H1 (cell line): Measurements from ENCODE around the gene KCNC4. TPM values are rescaled to one million over a fixed set of nuclear protein-coding genes. Genes with fewer than 3 reads are reported as not detected.

Experiments used
- CTCF ChIA-PET: fragments of 300-600 bp; sonication (Branson Sonifier 250); formaldehyde crosslinking; loops from one replicate; lab custom pipeline; 2021; ENCODE audit not compliant: partially characterized antibody; lab: Charles Lee
- POLR2A ChIA-PET: fragments of 300-600 bp; sonication (Branson Sonifier 250); formaldehyde crosslinking; loops from one replicate; lab custom pipeline; 2021; ENCODE audit warnings: inconsistent platforms; ENCODE audit not compliant: partially characterized antibody; lab: Charles Lee
- DNase-seq, 2 experiments: peaks; one replicate each; pipeline versions ENCODE4 v3.0.0 to v3.0.0-alpha.2; 2010 to 2022; ENCODE audit warnings: low spot score in 2 of 2, low read depth in 1 of 2, mixed read lengths in 1 of 2
- FAIRE-seq: peaks from 2 replicates; lab custom pipeline; 2011; peaks lifted over from hg19 to GRCh38; lab: Jason Lieb, UNC
- H2AFZ ChIP-seq: 2 replicates; pipeline ENCODE4 v1.8.1; 2012; ENCODE audit warnings: low read length, inconsistent platforms
- H2AK5ac ChIP-seq: 2 replicates; pipeline ENCODE4 v1.6.1; 2013; ENCODE audit warnings: low read depth, low read length
- H2BK120ac ChIP-seq: replicated peaks from 2 replicates; pipeline ENCODE3; 2013; ENCODE audit warnings: low read depth, low read length, inconsistent platforms
- H2BK12ac ChIP-seq: 2 replicates; pipeline ENCODE4 v1.6.1; 2013; ENCODE audit warnings: low read depth, low read length
- H2BK15ac ChIP-seq: 2 replicates; pipeline ENCODE4 v1.6.1; 2013; ENCODE audit warnings: low read length
- H2BK20ac ChIP-seq: 2 replicates; pipeline ENCODE4 v1.6.1; 2013; ENCODE audit warnings: low read length
- H2BK5ac ChIP-seq: 2 replicates; pipeline ENCODE4 v1.6.1; 2013; ENCODE audit warnings: low read depth, low read length
- H3K14ac ChIP-seq: 2 replicates; pipeline ENCODE4 v1.6.1; 2013; ENCODE audit warnings: inconsistent platforms; ENCODE audit not compliant: insufficient read length
- H3K18ac ChIP-seq: 2 replicates; pipeline ENCODE4 v1.6.1; 2013; ENCODE audit warnings: low read length; ENCODE audit errors: extremely low read depth
- H3K23ac ChIP-seq: 2 replicates; pipeline ENCODE4 v1.6.1; 2013; ENCODE audit warnings: inconsistent platforms; ENCODE audit not compliant: insufficient read length
- H3K23me2 ChIP-seq: 2 replicates; pipeline ENCODE4 v1.6.1; 2013; ENCODE audit warnings: low read depth, low read length
- H3K27ac ChIP-seq: 2 replicates; pipeline ENCODE4 v1.6.1; 2011; ENCODE audit warnings: low read depth, low read length, inconsistent platforms
- H3K27me3 ChIP-seq, 4 experiments: replicated peaks in 1 of 4; 1 replicate in 1 of 4; 2 replicates in 3 of 4; pipeline versions ENCODE4 v1.6.1 to v1.8.1; 2011 to 2013; ENCODE audit warnings: low read length in 3 of 4, mild to moderate bottlenecking in 3 of 4, inconsistent platforms in 2 of 4, mixed read lengths in 2 of 4, moderate library complexity in 1 of 4; ENCODE audit not compliant: control insufficient read depth in 3 of 4, insufficient read depth in 3 of 4; ENCODE audit errors: extremely low read depth in 1 of 4
- H3K36me3 ChIP-seq, 4 experiments: 2 replicates each; pipeline versions ENCODE4 v1.6.1 to v1.8.1; 2011 to 2013; ENCODE audit warnings: mild to moderate bottlenecking in 4 of 4, low read length in 3 of 4, moderate library complexity in 2 of 4, control low read depth in 1 of 4, inconsistent platforms in 1 of 4; ENCODE audit not compliant: insufficient read depth in 4 of 4, control insufficient read depth in 2 of 4
- H3K4ac ChIP-seq: replicated peaks from 2 replicates; pipeline ENCODE3; 2013; ENCODE audit warnings: low read length, low read depth, mixed read lengths, inconsistent platforms; ENCODE audit not compliant: insufficient read length
- H3K4me1 ChIP-seq, 4 experiments: replicated peaks in 1 of 4; 1 replicate in 1 of 4; 2 replicates in 3 of 4; pipeline versions ENCODE4 v1.6.1 to v1.8.1; 2011 to 2013; ENCODE audit warnings: low read length in 3 of 4, inconsistent platforms in 2 of 4, mixed read lengths in 1 of 4; ENCODE audit not compliant: insufficient read depth in 4 of 4, control insufficient read depth in 3 of 4
- H3K4me2 ChIP-seq, 2 experiments: 2 replicates each; pipeline versions ENCODE4 v1.6.1 to v1.8.1; 2011 to 2013; ENCODE audit warnings: low read depth in 2 of 2, low read length in 2 of 2, control low read depth in 1 of 2, inconsistent platforms in 1 of 2, mild to moderate bottlenecking in 1 of 2; ENCODE audit not compliant: insufficient read depth in 1 of 2
- H3K4me3 ChIP-seq, 4 experiments: fragments of 200-600, 300-600 bp in 1 of 4; sonication (generic), shearing (Covaris generic), sonication (Bioruptor Twin) in 1 of 4; 2 replicates each; pipeline versions ENCODE4 v1.5.1 to v1.8.1; 2011 to 2016; ENCODE audit warnings: low read length in 4 of 4, low read depth in 3 of 4, control low read depth in 2 of 4, inconsistent platforms in 2 of 4, mild to moderate bottlenecking in 2 of 4, mixed read lengths in 1 of 4, moderate library complexity in 1 of 4; ENCODE audit not compliant: insufficient read depth in 2 of 4; ENCODE audit errors: extremely low read depth in 1 of 4
- H3K56ac ChIP-seq: replicated peaks from 2 replicates; pipeline ENCODE3; 2013; ENCODE audit warnings: low read depth, mild to moderate bottlenecking, mixed read lengths, low read length, inconsistent platforms; ENCODE audit not compliant: insufficient read length
- H3K79me1 ChIP-seq: 2 replicates; pipeline ENCODE4 v1.6.1; 2013; ENCODE audit warnings: low read depth, low read length, control low read depth
- H3K79me2 ChIP-seq, 2 experiments: 2 replicates each; pipeline versions ENCODE4 v1.6.1 to v1.8.1; 2012 to 2013; ENCODE audit warnings: low read length in 2 of 2, mild to moderate bottlenecking in 2 of 2, inconsistent platforms in 1 of 2; ENCODE audit not compliant: insufficient read depth in 2 of 2, control insufficient read depth in 1 of 2
- H3K9ac ChIP-seq, 4 experiments: replicated peaks in 1 of 4; 1 replicate in 1 of 4; 2 replicates in 3 of 4; pipeline versions ENCODE4 v1.6.1 to v1.8.1; 2011 to 2013; ENCODE audit warnings: low read depth in 3 of 4, low read length in 3 of 4, control low read depth in 2 of 4, mild to moderate bottlenecking in 2 of 4, moderate library complexity in 2 of 4, inconsistent platforms in 1 of 4; ENCODE audit errors: extremely low read depth in 1 of 4
- H3K9me3 ChIP-seq, 2 experiments: 2 replicates each; pipeline versions ENCODE4 v1.6.1 to v1.8.1; 2012 to 2013; ENCODE audit warnings: mild to moderate bottlenecking in 2 of 2, moderate library complexity in 2 of 2, control low read depth in 1 of 2, inconsistent platforms in 1 of 2, low read depth in 1 of 2, low read length in 1 of 2, mixed read lengths in 1 of 2; ENCODE audit not compliant: insufficient read depth in 2 of 2
- H4K20me1 ChIP-seq, 2 experiments: replicated peaks in 1 of 2; 2 replicates each; pipeline versions ENCODE3 to v1.8.1; 2011 to 2013; ENCODE audit warnings: inconsistent platforms in 2 of 2, low read length in 2 of 2, mild to moderate bottlenecking in 1 of 2; ENCODE audit not compliant: insufficient read depth in 2 of 2, control insufficient read depth in 1 of 2
- H4K5ac ChIP-seq: 2 replicates; pipeline ENCODE4 v1.6.1; 2013; ENCODE audit warnings: low read length, low read depth, mixed read lengths, inconsistent platforms; ENCODE audit not compliant: insufficient read length
- H4K8ac ChIP-seq: 2 replicates; pipeline ENCODE4 v1.8.0; 2013; ENCODE audit warnings: mild to moderate bottlenecking, moderate library complexity, low read length, inconsistent platforms; ENCODE audit not compliant: insufficient read depth; ENCODE audit errors: extremely low read depth
- H4K91ac ChIP-seq: replicated peaks from 2 replicates; pipeline ENCODE3; 2013; ENCODE audit warnings: low read length, mixed read lengths, inconsistent platforms; ENCODE audit not compliant: insufficient read length
- RXRA ChIP-seq: IDR thresholded peaks from 2 replicates; pipeline ENCODE4 v1.6.1; 2011; ENCODE audit warnings: low read depth, mild to moderate bottlenecking, low read length, moderate library complexity; ENCODE audit not compliant: insufficient read depth
- SIRT6 ChIP-seq: IDR thresholded peaks from one replicate; pipeline ENCODE4 v1.7.1; 2012; ENCODE audit warnings: low read length, inconsistent platforms
- WGBS, 2 experiments: shearing (Covaris generic) in 1 of 2; methylation state at CpG; one replicate each; pipeline versions ENCODE4 v1.1.6 to v1.1.7; 2013 to 2015; ENCODE audit warnings: low lambda C conversion rate in 2 of 2, mixed read lengths in 2 of 2, inconsistent platforms in 1 of 2, low coverage in 1 of 2, missing lambda C conversion rate in 1 of 2; ENCODE audit not compliant: insufficient replicate concordance in 2 of 2, insufficient coverage in 1 of 2, insufficient read length in 1 of 2; ENCODE audit errors: extremely low coverage in 1 of 2, missing lambda C conversion rate in 1 of 2; 5-methylcytosine and 5-hydroxymethylcytosine counted together
- polyA plus RNA-seq, 7 experiments: library from polyadenylated mRNA; depleted of rRNA in 3 of 7; stranded (reverse) in 5 of 7; unstranded in 2 of 7; fragments of >200 nt in 5 of 7; fragments of 200-250 nt in 2 of 7; gene quantifications; 1 replicate in 5 of 7; 2 replicates in 1 of 7; 4 replicates in 1 of 7; pipeline versions ENCODE4 v1.2.1 to v1.2.3, GENCODE V29; 2011 to 2013; ENCODE audit warnings: missing spikeins in 2 of 7, mixed read lengths in 2 of 7
- total RNA-seq: library from RNA; stranded (reverse); fragmentation: NEBNext Ultra II Directional; extraction: Animal tissue kit (Norgen Biotek cat#: 25700); gene quantifications from 2 replicates; pipeline ENCODE4 v1.2.1, GENCODE V29; 2021

KCNC4 gene
- total and polyA plus RNA-seq, 2 of the 8 experiments (the other 6 are each of a cell fraction or from before 2014, with no cell fraction given) = 8.1 to 11.2 TPM

DNA sequence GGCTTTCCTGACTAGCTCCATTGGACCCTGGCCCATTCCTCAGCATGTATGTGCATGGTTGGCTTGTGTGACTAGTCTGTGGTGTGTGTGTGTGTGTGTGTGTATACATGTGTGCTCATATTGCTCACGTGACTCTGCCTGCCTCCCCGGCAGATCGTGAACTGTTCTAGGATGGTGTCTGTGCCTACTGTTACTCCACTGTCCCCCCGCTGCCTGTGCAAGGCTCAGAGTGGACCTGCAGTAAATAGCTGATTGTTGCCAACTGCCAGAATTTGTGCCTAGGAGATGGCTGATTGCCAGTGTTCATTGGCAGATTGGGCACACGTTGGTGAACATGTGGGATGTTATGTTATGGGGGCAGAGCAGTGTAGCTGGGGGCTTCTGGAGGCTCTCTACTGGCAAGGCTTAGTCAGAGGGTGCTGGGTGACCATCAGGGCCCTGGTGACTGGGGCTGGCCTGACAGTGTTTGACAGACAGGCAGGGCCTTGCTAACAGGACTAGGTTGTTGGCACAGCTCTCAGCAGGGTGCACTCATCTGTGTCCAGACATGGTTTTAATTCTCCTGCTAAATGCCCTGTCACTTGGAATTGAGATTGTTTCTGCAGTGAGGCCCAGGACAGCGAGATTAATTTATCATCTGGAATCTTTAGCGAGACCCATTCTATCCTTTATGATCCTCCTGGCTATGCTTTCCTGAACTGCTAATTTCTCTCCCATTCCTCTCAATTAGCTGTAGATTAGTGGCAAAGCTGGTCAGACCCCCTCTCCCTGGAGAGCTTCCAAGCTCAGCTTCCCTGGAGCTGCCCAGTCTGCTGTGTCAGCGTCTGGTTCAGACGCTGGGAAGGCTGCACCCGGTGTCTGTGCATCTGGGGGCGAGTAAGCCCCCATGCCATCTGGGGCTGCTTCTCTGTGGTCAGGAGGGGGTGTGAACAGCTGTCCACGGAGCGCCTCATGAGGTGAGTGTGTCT is 39.1 kb upstream of the KCNC4 start:
- no peak overlapping the region for H3K9ac ChIP-seq
- H3K56ac ChIP-seq = no peak overlapping the region
- H3K79me2 ChIP-seq = no peaks in the 10 kb centered on the region
- FAIRE-seq (no peak), DNase-seq (no peak)
- 94% methylated on average over 13 of the region's 13 CpGs; no CpG with 5 or more reads in 1 of the 2 experiments for WGBS, 2 experiments
- no peak overlapping the region for H3K18ac ChIP-seq
- no peak overlapping the region for H2BK120ac ChIP-seq
- no peaks in the 10 kb centered on the region; a peak in 1 of 7 replicates for H3K27me3 ChIP-seq
- no peak overlapping the region for H4K8ac ChIP-seq
- no peak overlapping the region for H2BK15ac ChIP-seq
- H2AK5ac ChIP-seq = 0 out of 2 replicates have a peak overlapping the region, but pooled peaks have one; percentile 8
- H3K14ac ChIP-seq = no peak overlapping the region
- H2BK20ac ChIP-seq = no peak overlapping the region
- POLR2A ChIA-PET = no interaction called here
- CTCF ChIA-PET = interaction anchor here (0.7 to 2.0 kb wide), 8 partner anchors 9 to 325 kb away, joined by 3 to 5 read pairs (median 4); no protein-coding TSS in a partner anchor
- H4K20me1 ChIP-seq = no peaks in the 10 kb centered on the region
- H3K23ac ChIP-seq = no peak overlapping the region
- no peak overlapping the region for H3K4me3 ChIP-seq
- no peak overlapping the region; the same call in 1 of the 2 replicates for H2BK12ac ChIP-seq
- no peak overlapping the region for H2AFZ ChIP-seq
- no peak overlapping the region for H3K27ac ChIP-seq
- H3K4me1 ChIP-seq = peaks cover 0 to 4% (median 0%) of the 10 kb centered on the region in 4 experiments; a peak in 2 of 7 replicates
- no peak overlapping the region for H2BK5ac ChIP-seq
- no peak for TF ChIP-seq RXRA
- no peak for TF ChIP-seq SIRT6
- H3K4me2 ChIP-seq = no peak overlapping the region
- no peak overlapping the region for H3K4ac ChIP-seq
- H3K9me3 ChIP-seq = no peaks in the 10 kb centered on the region
- H4K5ac ChIP-seq = no peak overlapping the region
- no peak overlapping the region for H4K91ac ChIP-seq
- H3K23me2 ChIP-seq = no peaks in the 10 kb centered on the region
- no peaks in the 10 kb centered on the region for H3K36me3 ChIP-seq
- no peaks in the 10 kb centered on the region for H3K79me1 ChIP-seq
